K562 (cell line): ENCODE measurements around the gene TMEM158. TPM values are rescaled to one million over a fixed set of nuclear protein-coding genes. Genes with fewer than 3 reads are reported as not detected.

Experiments
- CAMTA2 ChIP-seq: fragments of 250-450 bp; sonication (Bioruptor Pico); conservative IDR thresholded peaks from 2 replicates; pipeline ENCODE4 v1.5.1; 2022
- CBX5 ChIP-seq: IDR thresholded peaks from 2 replicates; pipeline ENCODE4 v1.6.1; 2014; ENCODE audit warnings: low read depth, borderline replicate concordance
- CREM ChIP-seq: IDR thresholded peaks from 2 replicates; pipeline ENCODE4 v1.6.1; 2014; ENCODE audit warnings: antibody characterized with exemption, low read depth
- GABPB1 ChIP-seq: sonication (generic); formaldehyde crosslinking; IDR thresholded peaks from 2 replicates; pipeline ENCODE4 v1.8.0; 2022; ENCODE audit warnings: mild to moderate bottlenecking, missing genetic modification reagents
- HSF4 ChIP-seq: fragments of 250-450 bp; sonication (Bioruptor Pico); IDR thresholded peaks from 2 replicates; pipeline ENCODE4 v2.1.2; 2022; ENCODE audit warnings: mild to moderate bottlenecking, moderate library complexity, borderline replicate concordance
- MYC ChIP-seq, 2 experiments: fragments of 250-450 bp in 1 of 2; sonication (Bioruptor Pico) in 1 of 2; IDR thresholded peaks; 2 replicates each; pipeline versions ENCODE4 v1.5.1 to v1.6.1; 2012 to 2021; ENCODE audit warnings: low read depth in 2 of 2, borderline replicate concordance in 1 of 2, improper control_type of control experiment in 1 of 2, low read length in 1 of 2, mild to moderate bottlenecking in 1 of 2, moderate library complexity in 1 of 2
- PCBP1 ChIP-seq: fragments of 200-400 bp; formaldehyde crosslinking; IDR thresholded peaks from 2 replicates; pipeline ENCODE4 v1.6.1; 2018; ENCODE audit warnings: mild to moderate bottlenecking, low read depth, low read length; ENCODE audit not compliant: poor library complexity, severe bottlenecking
- PYGO2 ChIP-seq: fragments of 450-650 bp; IDR thresholded peaks from 2 replicates; pipeline ENCODE4 v1.6.1; 2016; ENCODE audit warnings: mild to moderate bottlenecking, missing genetic modification characterization, moderate library complexity, missing compliant biosample characterization
- RHOXF2B ChIP-seq: fragments of 250-450 bp; sonication (Bioruptor Pico); conservative IDR thresholded peaks from 2 replicates; pipeline ENCODE4 v1.5.1; 2021
- TAF1 ChIP-seq: IDR thresholded peaks from 2 replicates; pipeline ENCODE4 v1.6.1; 2011; ENCODE audit warnings: mild to moderate bottlenecking, low read length, moderate library complexity; ENCODE audit not compliant: insufficient read depth, control insufficient read depth, severe bottlenecking; ENCODE audit errors: extremely low read depth
- ZNF175 ChIP-seq: fragments of 200-800 bp; sonication (Bioruptor generic); IDR thresholded peaks from 2 replicates; pipeline ENCODE4 v1.6.1; 2016; ENCODE audit warnings: low read depth, mild to moderate bottlenecking, missing genetic modification characterization, missing compliant biosample characterization
- ZNF224 ChIP-seq: sonication (generic); formaldehyde crosslinking; IDR thresholded peaks from 2 replicates; pipeline ENCODE4 v1.8.0; 2022; ENCODE audit warnings: mild to moderate bottlenecking, missing genetic modification reagents
- ZNF583 ChIP-seq: fragments of 250-450 bp; sonication (Bioruptor Pico); IDR thresholded peaks from 2 replicates; pipeline ENCODE4 v1.4.0; 2020
- polyA plus RNA-seq, 8 experiments: library from polyadenylated mRNA; depleted of rRNA in 4 of 8; stranded (reverse) in 5 of 8; unstranded in 3 of 8; fragments of >200 nt; fragmentation: Nextera tagmentation in 2 of 8; fragmentation: Illumina TruSeq in 1 of 8; extraction: Ambion mirVana in 2 of 8; extraction: Trizol in 1 of 8; gene quantifications; 2 replicates each; pipeline versions ENCODE4 v1.2.1 to v1.2.3, GENCODE V29; 2011 to 2014; ENCODE audit warnings: inconsistent platforms in 1 of 8, missing spikeins in 1 of 8
- total RNA-seq, 7 experiments: library from RNA; depleted of rRNA in 6 of 7; stranded (reverse); fragments of >200 nt in 6 of 7; fragmentation: Illumina TruSeq in 2 of 7; extraction: Trizol in 2 of 7; gene quantifications; 2 replicates each; pipeline versions ENCODE4 v1.2.1 to v1.2.3, GENCODE V29; 2011 to 2021; ENCODE audit warnings: low replicate concordance in 1 of 7
- TF ChIP-seq, protein P1 (sequence below), 3 experiments: IDR thresholded peaks in 2 of 3; conservative IDR thresholded peaks in 1 of 3; 2 replicates each; pipeline ENCODE4 v1.5.1; 2011 to 2012; ENCODE audit warnings: low read length in 3 of 3, mild to moderate bottlenecking in 3 of 3, control low read depth in 2 of 3, improper control_type of control experiment in 1 of 3, inconsistent platforms in 1 of 3, low read depth in 1 of 3, mixed read lengths in 1 of 3, moderate library complexity in 1 of 3; ENCODE audit not compliant: insufficient read depth in 2 of 3
- TF ChIP-seq, protein P2 (sequence below): sonication (generic); formaldehyde crosslinking; IDR thresholded peaks from 2 replicates; pipeline ENCODE4 v1.8.0; 2022; ENCODE audit warnings: mild to moderate bottlenecking, low read depth, missing genetic modification reagents

Gene TMEM158
- total and polyA plus RNA-seq, 9 of the 15 experiments (the other 6 are each of a cell fraction or from before 2014, with no cell fraction given): 2.2 to 46.5 (median 8.4) TPM

DNA sequence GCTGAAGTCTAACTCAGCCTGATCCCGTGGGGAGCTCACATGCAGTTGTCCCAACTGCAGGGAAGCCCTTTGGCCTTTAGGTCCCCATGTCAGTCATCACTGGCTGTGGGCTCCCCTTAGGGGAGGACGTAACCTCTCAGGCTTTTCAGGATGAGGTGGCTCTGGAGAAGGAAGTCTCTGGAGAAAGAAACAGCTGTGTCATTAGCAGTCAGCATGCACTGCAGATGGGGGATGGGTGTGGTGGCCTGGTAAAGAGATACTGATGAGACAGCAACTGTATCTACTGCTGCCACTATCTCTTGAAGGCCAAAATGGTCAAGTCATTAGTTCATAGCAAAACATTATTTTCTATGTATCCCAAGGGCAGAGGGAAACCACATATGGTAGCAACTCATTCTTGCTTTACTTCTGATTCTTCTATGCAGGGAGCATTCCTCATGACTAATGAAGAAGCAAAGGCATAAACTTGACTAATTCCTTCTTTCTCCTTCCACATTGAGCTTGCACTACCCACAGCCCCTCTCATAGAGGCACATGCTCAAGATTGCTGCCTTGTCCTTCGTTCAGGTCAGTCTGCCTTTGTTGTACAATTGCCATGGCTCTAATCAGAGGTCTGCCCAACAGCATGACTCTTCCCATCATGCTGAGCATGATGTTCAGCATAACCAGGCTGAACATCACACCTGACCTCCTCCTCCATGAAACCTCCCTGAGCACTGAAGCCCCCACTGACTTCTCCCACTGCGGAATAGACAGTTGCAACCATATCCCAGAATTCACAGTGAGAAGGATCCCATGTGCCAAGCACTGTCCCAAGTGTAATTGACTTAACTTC is 47.8 kb upstream of the TMEM158 start (continued):
- TF ChIP-seq RHOXF2B: 0 out of 2 replicates have a peak, but pooled peaks have one; percentile 42
- no peak for TF ChIP-seq PCBP1
- TF ChIP-seq MYC (IDR thresholded peaks at IDR 0.05; ENCODE audit: low read depth, low read length): peak; percentile 82
- TF ChIP-seq MYC (CRISPR knock-in tag; IDR thresholded peaks at IDR 0.05; ENCODE audit: borderline replicate concordance, low read depth): no peak
- peak; percentile 90 for TF ChIP-seq ZNF175 (CRISPR knock-in tag)
- TF ChIP-seq HSF4 (CRISPR knock-in tag): peak; percentile 61; the same call in 1 of the 2 replicates
- TF ChIP-seq CAMTA2 (CRISPR knock-in tag): no peak
- peak; percentile 8; the same call in 1 of the 2 replicates for TF ChIP-seq ZNF583 (CRISPR knock-in tag)
- TF ChIP-seq GABPB1 (CRISPR knock-in tag): no peak
- peak; percentile 45; the same call in 1 of the 2 replicates for TF ChIP-seq PYGO2 (tag)
- peak; percentile 32 for TF ChIP-seq TAF1
- peak; percentile 72 for TF ChIP-seq CREM
- no peak for TF ChIP-seq ZNF224
- TF ChIP-seq, protein P1, sequence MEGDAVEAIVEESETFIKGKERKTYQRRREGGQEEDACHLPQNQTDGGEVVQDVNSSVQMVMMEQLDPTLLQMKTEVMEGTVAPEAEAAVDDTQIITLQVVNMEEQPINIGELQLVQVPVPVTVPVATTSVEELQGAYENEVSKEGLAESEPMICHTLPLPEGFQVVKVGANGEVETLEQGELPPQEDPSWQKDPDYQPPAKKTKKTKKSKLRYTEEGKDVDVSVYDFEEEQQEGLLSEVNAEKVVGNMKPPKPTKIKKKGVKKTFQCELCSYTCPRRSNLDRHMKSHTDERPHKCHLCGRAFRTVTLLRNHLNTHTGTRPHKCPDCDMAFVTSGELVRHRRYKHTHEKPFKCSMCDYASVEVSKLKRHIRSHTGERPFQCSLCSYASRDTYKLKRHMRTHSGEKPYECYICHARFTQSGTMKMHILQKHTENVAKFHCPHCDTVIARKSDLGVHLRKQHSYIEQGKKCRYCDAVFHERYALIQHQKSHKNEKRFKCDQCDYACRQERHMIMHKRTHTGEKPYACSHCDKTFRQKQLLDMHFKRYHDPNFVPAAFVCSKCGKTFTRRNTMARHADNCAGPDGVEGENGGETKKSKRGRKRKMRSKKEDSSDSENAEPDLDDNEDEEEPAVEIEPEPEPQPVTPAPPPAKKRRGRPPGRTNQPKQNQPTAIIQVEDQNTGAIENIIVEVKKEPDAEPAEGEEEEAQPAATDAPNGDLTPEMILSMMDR (IDR thresholded peaks at IDR 0.05 in 2 of 3, conservative IDR thresholded peaks at IDR 0.05 in 1 of 3; ENCODE audit: insufficient read depth in 2 of 3, low read depth in 1 of 3, low read length in 3 of 3): peak in 1 of 3 experiments; percentile 9; a peak in 1 of 6 replicates
- TF ChIP-seq, protein P2, sequence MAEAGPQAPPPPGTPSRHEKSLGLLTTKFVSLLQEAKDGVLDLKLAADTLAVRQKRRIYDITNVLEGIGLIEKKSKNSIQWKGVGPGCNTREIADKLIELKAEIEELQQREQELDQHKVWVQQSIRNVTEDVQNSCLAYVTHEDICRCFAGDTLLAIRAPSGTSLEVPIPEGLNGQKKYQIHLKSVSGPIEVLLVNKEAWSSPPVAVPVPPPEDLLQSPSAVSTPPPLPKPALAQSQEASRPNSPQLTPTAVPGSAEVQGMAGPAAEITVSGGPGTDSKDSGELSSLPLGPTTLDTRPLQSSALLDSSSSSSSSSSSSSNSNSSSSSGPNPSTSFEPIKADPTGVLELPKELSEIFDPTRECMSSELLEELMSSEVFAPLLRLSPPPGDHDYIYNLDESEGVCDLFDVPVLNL (CRISPR knock-in tag): no peak
- peak; percentile 69; the same call in 1 of the 2 replicates for TF ChIP-seq CBX5
